Neuronal stem cell (in vitro differentiated cells): ENCODE measurements around the gene APOM.

Experiments
- DNase-seq: peaks from one replicate; pipeline ENCODE4 v3.0.0-alpha.2; 2013; ENCODE audit warnings: low spot score
- H2AFZ ChIP-seq: one replicate; pipeline ENCODE4 v1.6.1; 2013; ENCODE audit warnings: mild to moderate bottlenecking, low read length, inconsistent platforms
- H2AK5ac ChIP-seq: 2 replicates; pipeline ENCODE4 v1.6.1; 2013; ENCODE audit warnings: low read depth, mild to moderate bottlenecking, inconsistent platforms, low read length, moderate library complexity, mixed read lengths
- H2BK120ac ChIP-seq: 2 replicates; pipeline ENCODE4 v1.6.1; 2013; ENCODE audit warnings: low read depth, mild to moderate bottlenecking, inconsistent platforms, low read length, moderate library complexity, mixed read lengths
- H2BK12ac ChIP-seq: one replicate; pipeline ENCODE4 v1.6.1; 2013; ENCODE audit warnings: low read length, inconsistent platforms
- H2BK15ac ChIP-seq: 2 replicates; pipeline ENCODE4 v1.6.1; 2013; ENCODE audit warnings: mild to moderate bottlenecking, low read length, inconsistent platforms, mixed read lengths
- H2BK5ac ChIP-seq: one replicate; pipeline ENCODE4 v1.6.1; 2013; ENCODE audit warnings: inconsistent platforms, mild to moderate bottlenecking, low read length, moderate library complexity
- H3K14ac ChIP-seq: one replicate; pipeline ENCODE4 v1.6.1; 2013; ENCODE audit warnings: low read length, inconsistent platforms
- H3K18ac ChIP-seq: 2 replicates; pipeline ENCODE4 v1.6.1; 2013; ENCODE audit warnings: low read length, inconsistent platforms
- H3K23ac ChIP-seq: 2 replicates; pipeline ENCODE4 v1.6.1; 2013; ENCODE audit warnings: low read depth, mild to moderate bottlenecking, mixed read lengths, low read length, inconsistent platforms; ENCODE audit not compliant: poor library complexity
- H3K27ac ChIP-seq: replicated peaks from 3 replicates; pipeline ENCODE4 v1.5.1; 2013; ENCODE audit warnings: low read length, inconsistent platforms
- H3K27me3 ChIP-seq, 3 experiments: 2 replicates each; pipeline ENCODE4 v1.6.1; 2013; ENCODE audit warnings: low read length in 3 of 3, mild to moderate bottlenecking in 2 of 3, inconsistent platforms in 1 of 3, low read depth in 1 of 3, mixed read lengths in 1 of 3, moderate library complexity in 1 of 3; ENCODE audit not compliant: control insufficient read depth in 3 of 3, insufficient read depth in 3 of 3
- H3K36me3 ChIP-seq, 2 donors: replicated peaks in 1 of 2; 2 replicates each; pipeline ENCODE4 v1.6.1; 2013; ENCODE audit warnings: low read length in 2 of 2; ENCODE audit not compliant: control insufficient read depth in 2 of 2, insufficient read depth in 2 of 2
- H3K4ac ChIP-seq: 2 replicates; pipeline ENCODE4 v1.6.1; 2013; ENCODE audit warnings: inconsistent platforms, mild to moderate bottlenecking, low read length, moderate library complexity
- H3K4me1 ChIP-seq, 2 donors: 1 replicate in 1 of 2; 2 replicates in 1 of 2; pipeline ENCODE4 v1.6.1; 2013; ENCODE audit warnings: low read length in 2 of 2, low read depth in 1 of 2; ENCODE audit not compliant: control insufficient read depth in 2 of 2, insufficient read depth in 1 of 2
- H3K4me2 ChIP-seq: one replicate; pipeline ENCODE4 v1.6.1; 2013; ENCODE audit warnings: mild to moderate bottlenecking, low read length, inconsistent platforms; ENCODE audit not compliant: insufficient read depth, poor library complexity, severe bottlenecking
- H3K4me3 ChIP-seq, 2 donors: 2 replicates each; pipeline ENCODE4 v1.5.1; 2013; ENCODE audit warnings: low read length in 2 of 2, mild to moderate bottlenecking in 2 of 2, inconsistent platforms in 1 of 2, moderate library complexity in 1 of 2
- H3K79me1 ChIP-seq: one replicate; pipeline ENCODE4 v1.6.1; 2013; ENCODE audit warnings: low read depth, mild to moderate bottlenecking, inconsistent platforms, low read length, moderate library complexity
- H3K9ac ChIP-seq: one replicate; pipeline ENCODE4 v1.6.1; 2013; ENCODE audit warnings: mild to moderate bottlenecking, low read depth, low read length, inconsistent platforms; ENCODE audit not compliant: poor library complexity
- H3K9me3 ChIP-seq, 2 donors: replicated peaks in 1 of 2; 2 replicates each; pipeline versions ENCODE3 to v1.6.1; 2013; ENCODE audit warnings: low read length in 2 of 2, mild to moderate bottlenecking in 2 of 2, inconsistent platforms in 1 of 2, low read depth in 1 of 2, mixed read lengths in 1 of 2, moderate library complexity in 1 of 2; ENCODE audit not compliant: control insufficient read depth in 2 of 2, insufficient read depth in 1 of 2
- H4K8ac ChIP-seq: one replicate; pipeline ENCODE4 v1.6.1; 2013; ENCODE audit warnings: low read depth, mild to moderate bottlenecking, inconsistent platforms, low read length, moderate library complexity
- H4K91ac ChIP-seq: one replicate; pipeline ENCODE4 v1.6.1; 2013; ENCODE audit warnings: low read length, low read depth, mild to moderate bottlenecking, inconsistent platforms; ENCODE audit not compliant: poor library complexity
- WGBS, 2 donors: extraction: QIAGEN DNeasy Blood & Tissue Kit; methylation state at CpG; one replicate each; pipeline ENCODE4 v1.1.7; 2013; ENCODE audit warnings: missing lambda C conversion rate in 2 of 2, mixed read lengths in 1 of 2; ENCODE audit not compliant: insufficient read length in 2 of 2, insufficient replicate concordance in 1 of 2; ENCODE audit errors: extremely low coverage in 2 of 2; 5-methylcytosine and 5-hydroxymethylcytosine counted together

The APOM gene

GRCh38 chr6:31634969-31635575, 20.6 kb upstream of the APOM start:
- H3K4ac ChIP-seq, result no peak overlapping the region
- H4K8ac ChIP-seq, result no peak overlapping the region
- H3K36me3 ChIP-seq, result peaks cover 72 to 99% of the 10 kb centered on the region in 2 donors
- H3K27ac ChIP-seq, result no peak overlapping the region
- no peak for DNase-seq
- no peak overlapping the region for H3K14ac ChIP-seq
- no peak overlapping the region for H3K4me3 ChIP-seq
- H2BK15ac ChIP-seq, result no peak overlapping the region
- H2BK120ac ChIP-seq, result no peak overlapping the region
- H3K4me2 ChIP-seq, result no peak overlapping the region
- no peaks in the 10 kb centered on the region for H3K9me3 ChIP-seq
- H2AFZ ChIP-seq, result no peak overlapping the region
- H3K23ac ChIP-seq, result no peak overlapping the region
- no peak overlapping the region for H3K9ac ChIP-seq
- H4K91ac ChIP-seq, result no peak overlapping the region
- no peak overlapping the region for H2AK5ac ChIP-seq
- H3K4me1 ChIP-seq, result no peaks in the 10 kb centered on the region
- H3K27me3 ChIP-seq, result no peaks in the 10 kb centered on the region
- WGBS, 2 donors, result no CpG with 5 or more reads among the region's 11 CpGs
- H3K18ac ChIP-seq, result no peak overlapping the region
- H3K79me1 ChIP-seq, result peaks cover 10% of the 10 kb centered on the region
- no peak overlapping the region for H2BK12ac ChIP-seq
- H2BK5ac ChIP-seq, result no peak overlapping the region

GRCh38 chr6:31636698-31637596, 18.7 kb upstream of the APOM start:
- H2AFZ ChIP-seq, result no peak overlapping the region
- H2BK5ac ChIP-seq, result no peak overlapping the region
- H3K18ac ChIP-seq, result no peak overlapping the region
- no peak for DNase-seq
- H3K14ac ChIP-seq, result no peak overlapping the region
- no peaks in the 10 kb centered on the region for H3K27me3 ChIP-seq
- no peak overlapping the region for H3K9ac ChIP-seq
- H3K27ac ChIP-seq, result no peak overlapping the region
- no CpG with 5 or more reads among the region's 27 CpGs for WGBS, 2 donors
- no peak overlapping the region for H3K4me3 ChIP-seq
- no peak overlapping the region for H2AK5ac ChIP-seq
- H3K4ac ChIP-seq, result no peak overlapping the region
- H2BK120ac ChIP-seq, result no peak overlapping the region
- peaks cover 79 to 99% of the 10 kb centered on the region in 2 donors for H3K36me3 ChIP-seq
- no peak overlapping the region for H3K4me2 ChIP-seq
- H3K4me1 ChIP-seq, result no peaks in the 10 kb centered on the region
- H3K23ac ChIP-seq, result peak overlapping the region; percentile 52
- H3K9me3 ChIP-seq, result no peaks in the 10 kb centered on the region
- H2BK12ac ChIP-seq, result no peak overlapping the region
- no peak overlapping the region for H4K91ac ChIP-seq
- no peak overlapping the region for H4K8ac ChIP-seq
- H3K79me1 ChIP-seq, result peaks cover 8% of the 10 kb centered on the region
- H2BK15ac ChIP-seq, result no peak overlapping the region

- Histone ChIP-seq H2AK5ac (no peak overlapping the region), H3K27me3 (no peaks in the 10 kb centered on the region), H3K79me1 (no peaks in the 10 kb centered on the region), H3K4me2 (no peak overlapping the region), H4K8ac (no peak overlapping the region), H3K14ac (no peak overlapping the region), H3K36me3 (peaks cover 75 to 97% of the 10 kb centered on the region in 2 donors), H3K4me1 (no peaks in the 10 kb centered on the region), H3K9me3 (no peaks in the 10 kb centered on the region), H3K27ac (no peak overlapping the region), H3K4ac (no peak overlapping the region), H3K23ac (no peak overlapping the region), H3K4me3 (no peak overlapping the region), H4K91ac (no peak overlapping the region), H2BK12ac (no peak overlapping the region), H2BK15ac (no peak overlapping the region), H2AFZ (no peak overlapping the region), H3K9ac (no peak overlapping the region), H2BK120ac (no peak overlapping the region), H3K18ac (no peak overlapping the region), H2BK5ac (no peak overlapping the region)
- no peak for DNase-seq
- WGBS, 2 donors, result no CpG with 5 or more reads among the region's 9 CpGs
Measured at GRCh38 chr6:31639043-31639442, 16.7 kb upstream of the APOM start.

- Histone ChIP-seq H3K36me3 (peaks cover 75 to 97% of the 10 kb centered on the region in 2 donors), H3K27ac (no peak overlapping the region)
Measured at GRCh38 chr6:31639449-31639861, 16.2 kb upstream of the APOM start.

More at GRCh38 chr6:31639449-31639861, 16.2 kb upstream of the APOM start:
- H2AK5ac ChIP-seq, result no peak overlapping the region
- no peak overlapping the region for H2BK120ac ChIP-seq
- H2BK15ac ChIP-seq, result no peak overlapping the region
- no peak overlapping the region for H2BK5ac ChIP-seq
- H3K4ac ChIP-seq, result no peak overlapping the region
- H4K8ac ChIP-seq, result no peak overlapping the region
- no peak overlapping the region for H3K14ac ChIP-seq
- DNase-seq, result no peak
- no peak overlapping the region for H3K4me3 ChIP-seq
- no peak overlapping the region for H4K91ac ChIP-seq
- H3K4me2 ChIP-seq, result no peak overlapping the region
- no peak overlapping the region for H3K9ac ChIP-seq
- H3K4me1 ChIP-seq, result no peaks in the 10 kb centered on the region
- no peaks in the 10 kb centered on the region for H3K27me3 ChIP-seq
- no peak overlapping the region for H3K18ac ChIP-seq
- H2AFZ ChIP-seq, result no peak overlapping the region
- H3K23ac ChIP-seq, result no peak overlapping the region
- H2BK12ac ChIP-seq, result no peak overlapping the region
- H3K79me1 ChIP-seq, result no peaks in the 10 kb centered on the region
- H3K9me3 ChIP-seq, result no peaks in the 10 kb centered on the region
- no CpG with 5 or more reads among the region's 10 CpGs for WGBS, 2 donors
